Neural cell (in vitro differentiated cells): ENCODE data around the gene SLC35G6. TPM values are rescaled to one million over a fixed set of nuclear protein-coding genes. Genes with fewer than 3 reads are reported as not detected.

Source experiments
- H2AFZ ChIP-seq: fragments of 200-600, 300-800 bp; sonication (generic), shearing (Covaris generic); 2 replicates; pipeline ENCODE4 v1.6.0; 2014; ENCODE audit warnings: low read depth, mild to moderate bottlenecking, antibody characterized with exemption, low read length, moderate library complexity
- H3F3A ChIP-seq: fragments of 200-600 bp; shearing (Covaris generic); 2 replicates; pipeline ENCODE4 v1.6.1; 2016; ENCODE audit warnings: mild to moderate bottlenecking, moderate library complexity, mixed read lengths, antibody characterized with exemption, low read length; ENCODE audit not compliant: insufficient read depth, poor library complexity, severe bottlenecking
- H3K27ac ChIP-seq: fragments of 200-600, 300-800 bp; sonication (generic), shearing (Covaris generic); 2 replicates; pipeline ENCODE4 v1.5.1; 2014; ENCODE audit warnings: mild to moderate bottlenecking, low read length, moderate library complexity
- H3K27me3 ChIP-seq: fragments of 300-800, 200-600 bp; sonication (generic), shearing (Covaris generic); 2 replicates; pipeline ENCODE4 v1.6.0; 2014; ENCODE audit warnings: mild to moderate bottlenecking, low read depth, low read length, moderate library complexity; ENCODE audit not compliant: insufficient read depth
- H3K36me3 ChIP-seq: fragments of 300-800, 200-600 bp; sonication (generic), shearing (Covaris generic); 2 replicates; pipeline ENCODE4 v1.5.1; 2014; ENCODE audit warnings: mild to moderate bottlenecking, antibody characterized with exemption, low read length, moderate library complexity; ENCODE audit not compliant: insufficient read depth
- H3K4me2 ChIP-seq: fragments of 300-800, 200-600 bp; sonication (generic), shearing (Covaris generic); 2 replicates; pipeline ENCODE4 v1.6.0; 2014; ENCODE audit warnings: mild to moderate bottlenecking, low read length
- H3K4me3 ChIP-seq: fragments of 300-800, 200-600 bp; sonication (generic), shearing (Covaris generic); 2 replicates; pipeline ENCODE4 v1.5.1; 2014; ENCODE audit warnings: mild to moderate bottlenecking, low read length, moderate library complexity
- H3K79me2 ChIP-seq: fragments of 200-600 bp; shearing (Covaris generic); replicated peaks from 2 replicates; pipeline ENCODE4 v1.6.0; 2014; ENCODE audit warnings: mild to moderate bottlenecking, low read length, moderate library complexity; ENCODE audit not compliant: insufficient read depth
- H3K9ac ChIP-seq: fragments of 300-800, 200-600 bp; sonication (generic), shearing (Covaris generic); 2 replicates; pipeline ENCODE4 v1.6.1; 2016; ENCODE audit warnings: mild to moderate bottlenecking, low read length, mixed read lengths
- H3K9me2 ChIP-seq: fragments of 200-600 bp; shearing (Covaris generic); 2 replicates; pipeline ENCODE4 v1.6.1; 2016; ENCODE audit warnings: mild to moderate bottlenecking, low read length, mixed read lengths; ENCODE audit not compliant: insufficient read depth
- H3K9me3 ChIP-seq: fragments of 200-600, 300-800 bp; sonication (generic), shearing (Covaris generic); 2 replicates; pipeline ENCODE4 v1.6.1; 2016; ENCODE audit warnings: mild to moderate bottlenecking, mixed run types, low read length, moderate library complexity, mixed read lengths
- H4K20me1 ChIP-seq: fragments of 200-600 bp; shearing (Covaris generic); 2 replicates; pipeline ENCODE4 v1.6.1; 2016; ENCODE audit warnings: mild to moderate bottlenecking, mixed run types; ENCODE audit not compliant: insufficient read depth
- EP300 ChIP-seq: fragments of 450-650 bp; conservative IDR thresholded peaks from 2 replicates; pipeline ENCODE4 v1.6.1; 2014; ENCODE audit warnings: antibody characterized with exemption, mild to moderate bottlenecking, moderate library complexity; ENCODE audit not compliant: poor library complexity, severe bottlenecking
- EZH2 ChIP-seq: fragments of 200-600, 300-800 bp; shearing (Covaris generic), sonication (generic); IDR thresholded peaks from 2 replicates; pipeline ENCODE4 v1.6.1; 2014; ENCODE audit warnings: antibody characterized with exemption, low read length, borderline replicate concordance, mild to moderate bottlenecking; ENCODE audit not compliant: insufficient read depth, poor library complexity, severe bottlenecking
- MXI1 ChIP-seq: fragments of 450-650 bp; conservative IDR thresholded peaks from 2 replicates; pipeline ENCODE4 v1.6.1; 2014; ENCODE audit warnings: antibody characterized with exemption, mild to moderate bottlenecking; ENCODE audit not compliant: poor library complexity, severe bottlenecking
- POLR2AphosphoS5 ChIP-seq: IDR thresholded peaks from 2 replicates; pipeline ENCODE4 v1.6.1; 2012
- RAD21 ChIP-seq: fragments of 450-650 bp; conservative IDR thresholded peaks from 2 replicates; pipeline ENCODE4 v1.6.1; 2014; ENCODE audit warnings: antibody characterized with exemption, mild to moderate bottlenecking, moderate library complexity
- SMC3 ChIP-seq: fragments of 450-650 bp; conservative IDR thresholded peaks from 2 replicates; pipeline ENCODE4 v1.6.1; 2014; ENCODE audit warnings: antibody characterized with exemption, mild to moderate bottlenecking, moderate library complexity; ENCODE audit not compliant: poor library complexity
- TAF1 ChIP-seq: IDR thresholded peaks from 2 replicates; pipeline ENCODE4 v1.6.1; 2012; ENCODE audit warnings: low read depth
- polyA plus RNA-seq: library from polyadenylated mRNA; depleted of rRNA; stranded (reverse); fragments of >200 nt; gene quantifications from 2 replicates; pipeline ENCODE4 v1.2.3, GENCODE V29; 2014
- TF ChIP-seq, protein P1 (sequence below): fragments of 450-650 bp; IDR thresholded peaks from 2 replicates; pipeline ENCODE4 v1.5.1; 2014; ENCODE audit warnings: antibody characterized with exemption, mild to moderate bottlenecking, moderate library complexity; ENCODE audit not compliant: poor library complexity, severe bottlenecking
- TF ChIP-seq, protein P2 (sequence below): IDR thresholded peaks from 2 replicates; pipeline ENCODE4 v1.6.1; 2012; ENCODE audit warnings: borderline replicate concordance

The SLC35G6 gene
- polyA plus RNA-seq, 1 donor from 2014 or later: not detected

DNA sequence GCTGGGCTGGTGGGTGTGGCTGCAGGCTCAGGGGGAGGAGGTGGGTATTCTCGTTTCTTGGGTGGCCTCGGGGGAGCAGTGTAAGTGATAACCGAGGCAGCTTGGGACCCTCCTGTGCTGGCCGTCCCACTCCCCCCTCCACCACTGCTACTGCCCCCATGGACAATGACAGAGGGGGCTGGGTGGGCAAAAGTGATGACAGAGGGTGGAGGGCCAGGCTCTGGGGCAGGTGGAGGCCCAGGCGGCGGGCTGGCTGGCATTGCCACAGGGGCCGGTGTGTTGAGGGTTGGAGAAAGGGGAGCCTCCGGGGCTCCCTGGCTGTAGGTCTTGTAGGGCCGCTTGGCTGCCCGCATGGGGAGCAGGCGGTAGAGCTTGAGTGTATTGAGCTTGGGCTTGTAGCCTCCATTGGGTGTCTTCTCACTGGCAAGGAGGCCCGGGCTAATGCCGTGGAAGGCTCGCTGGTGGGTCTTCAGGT is 17.8 kb upstream of the SLC35G6 start:
- Histone ChIP-seq H3K27ac (no peak overlapping the region), H3K36me3 (no peaks in the 10 kb centered on the region), H3K4me2 (no peak overlapping the region), H3K79me2 (no peaks in the 10 kb centered on the region), H3K9ac (no peak overlapping the region), H3K27me3 (no peaks in the 10 kb centered on the region), H2AFZ (no peak overlapping the region), H4K20me1 (no peaks in the 10 kb centered on the region), H3K9me2 (no peaks in the 10 kb centered on the region), H3F3A (no peaks in the 10 kb centered on the region), H3K9me3 (no peaks in the 10 kb centered on the region), H3K4me3 (no peak overlapping the region)
- TF ChIP-seq RAD21: no peak
- TF ChIP-seq TAF1: no peak
- TF ChIP-seq MXI1: no peak
- no peak for TF ChIP-seq POLR2AphosphoS5
- TF ChIP-seq SMC3: no peak
- TF ChIP-seq EP300: no peak

DNA sequence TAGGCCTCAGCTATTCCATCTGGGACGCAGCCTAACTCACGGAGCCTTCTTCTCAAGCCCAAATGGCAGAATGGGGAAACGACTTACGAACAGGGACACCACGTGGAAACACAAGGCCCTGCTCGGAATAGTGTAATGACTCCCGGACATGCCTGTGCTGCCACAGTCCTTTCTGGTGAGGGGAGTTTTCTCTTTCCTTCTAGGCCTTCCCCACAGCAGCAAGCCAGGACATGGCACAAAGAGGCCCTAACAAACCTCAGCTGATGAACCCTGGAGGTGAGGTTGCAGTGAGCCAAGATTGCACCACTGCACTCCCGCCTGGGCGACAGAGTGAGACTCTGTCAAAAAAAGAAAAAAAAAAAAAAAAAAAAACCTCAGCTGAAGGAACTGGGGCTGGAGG is 17.2 kb upstream of the SLC35G6 start:
- Histone ChIP-seq H3K4me3 (no peak overlapping the region), H3K9ac (no peak overlapping the region), H3K4me2 (no peak overlapping the region), H4K20me1 (no peaks in the 10 kb centered on the region), H3K27me3 (no peaks in the 10 kb centered on the region), H3K9me2 (no peaks in the 10 kb centered on the region), H3K9me3 (no peaks in the 10 kb centered on the region), H3K27ac (no peak overlapping the region), H3F3A (no peaks in the 10 kb centered on the region), H3K36me3 (no peaks in the 10 kb centered on the region), H2AFZ (no peak overlapping the region), H3K79me2 (no peaks in the 10 kb centered on the region)
- TF ChIP-seq SMC3: no peak
- no peak for TF ChIP-seq EZH2
- no peak for TF ChIP-seq MXI1
- no peak for TF ChIP-seq RAD21

DNA sequence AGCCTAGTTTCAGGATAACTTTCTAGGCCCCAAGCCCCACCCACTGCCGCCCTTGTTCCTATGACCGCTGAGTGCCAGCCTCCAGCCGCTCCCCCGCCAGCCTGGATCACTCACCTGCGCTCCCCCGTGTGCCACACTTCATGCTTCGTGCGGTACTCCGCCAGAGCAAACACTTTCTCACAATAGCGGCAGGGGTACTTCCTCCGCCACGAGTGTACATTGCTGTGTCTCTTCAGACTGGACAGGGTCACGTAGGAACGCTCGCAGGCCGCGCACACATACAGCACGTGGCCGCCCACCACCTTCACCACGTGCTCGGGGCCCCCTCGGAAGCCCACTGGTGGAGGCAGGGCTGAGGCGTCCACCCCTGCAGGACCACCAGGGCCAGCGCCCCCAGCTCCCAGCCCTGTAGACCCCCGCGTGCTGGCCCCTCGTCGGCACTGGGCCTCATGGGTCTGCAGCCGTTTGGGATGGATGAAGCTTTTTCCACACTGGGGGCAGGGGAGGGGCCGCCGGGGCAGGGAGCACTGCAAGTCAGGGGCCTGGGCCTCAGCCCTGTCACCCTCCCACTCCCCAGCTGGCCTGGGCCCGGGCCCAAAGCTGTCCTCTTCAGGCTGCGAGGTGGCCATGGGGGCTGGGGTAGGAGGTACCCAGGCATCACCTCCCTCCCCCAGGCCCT is 15.5 kb upstream of the SLC35G6 start:
- H3K4me2 ChIP-seq: no peak overlapping the region
- no peaks in the 10 kb centered on the region for H3K27me3 ChIP-seq
- H3K4me3 ChIP-seq: no peak overlapping the region
- peaks cover 1% of the 10 kb centered on the region for H3K79me2 ChIP-seq
- H3K36me3 ChIP-seq: no peaks in the 10 kb centered on the region
- H3K9ac ChIP-seq: no peak overlapping the region
- TF ChIP-seq MXI1 (no peak), EP300 (no peak), RAD21 (no peak), EZH2 (no peak), SMC3 (no peak), POLR2AphosphoS5 (no peak), TAF1 (no peak)
- TF ChIP-seq, protein P1, sequence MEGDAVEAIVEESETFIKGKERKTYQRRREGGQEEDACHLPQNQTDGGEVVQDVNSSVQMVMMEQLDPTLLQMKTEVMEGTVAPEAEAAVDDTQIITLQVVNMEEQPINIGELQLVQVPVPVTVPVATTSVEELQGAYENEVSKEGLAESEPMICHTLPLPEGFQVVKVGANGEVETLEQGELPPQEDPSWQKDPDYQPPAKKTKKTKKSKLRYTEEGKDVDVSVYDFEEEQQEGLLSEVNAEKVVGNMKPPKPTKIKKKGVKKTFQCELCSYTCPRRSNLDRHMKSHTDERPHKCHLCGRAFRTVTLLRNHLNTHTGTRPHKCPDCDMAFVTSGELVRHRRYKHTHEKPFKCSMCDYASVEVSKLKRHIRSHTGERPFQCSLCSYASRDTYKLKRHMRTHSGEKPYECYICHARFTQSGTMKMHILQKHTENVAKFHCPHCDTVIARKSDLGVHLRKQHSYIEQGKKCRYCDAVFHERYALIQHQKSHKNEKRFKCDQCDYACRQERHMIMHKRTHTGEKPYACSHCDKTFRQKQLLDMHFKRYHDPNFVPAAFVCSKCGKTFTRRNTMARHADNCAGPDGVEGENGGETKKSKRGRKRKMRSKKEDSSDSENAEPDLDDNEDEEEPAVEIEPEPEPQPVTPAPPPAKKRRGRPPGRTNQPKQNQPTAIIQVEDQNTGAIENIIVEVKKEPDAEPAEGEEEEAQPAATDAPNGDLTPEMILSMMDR: no peak
- TF ChIP-seq, protein P2, sequence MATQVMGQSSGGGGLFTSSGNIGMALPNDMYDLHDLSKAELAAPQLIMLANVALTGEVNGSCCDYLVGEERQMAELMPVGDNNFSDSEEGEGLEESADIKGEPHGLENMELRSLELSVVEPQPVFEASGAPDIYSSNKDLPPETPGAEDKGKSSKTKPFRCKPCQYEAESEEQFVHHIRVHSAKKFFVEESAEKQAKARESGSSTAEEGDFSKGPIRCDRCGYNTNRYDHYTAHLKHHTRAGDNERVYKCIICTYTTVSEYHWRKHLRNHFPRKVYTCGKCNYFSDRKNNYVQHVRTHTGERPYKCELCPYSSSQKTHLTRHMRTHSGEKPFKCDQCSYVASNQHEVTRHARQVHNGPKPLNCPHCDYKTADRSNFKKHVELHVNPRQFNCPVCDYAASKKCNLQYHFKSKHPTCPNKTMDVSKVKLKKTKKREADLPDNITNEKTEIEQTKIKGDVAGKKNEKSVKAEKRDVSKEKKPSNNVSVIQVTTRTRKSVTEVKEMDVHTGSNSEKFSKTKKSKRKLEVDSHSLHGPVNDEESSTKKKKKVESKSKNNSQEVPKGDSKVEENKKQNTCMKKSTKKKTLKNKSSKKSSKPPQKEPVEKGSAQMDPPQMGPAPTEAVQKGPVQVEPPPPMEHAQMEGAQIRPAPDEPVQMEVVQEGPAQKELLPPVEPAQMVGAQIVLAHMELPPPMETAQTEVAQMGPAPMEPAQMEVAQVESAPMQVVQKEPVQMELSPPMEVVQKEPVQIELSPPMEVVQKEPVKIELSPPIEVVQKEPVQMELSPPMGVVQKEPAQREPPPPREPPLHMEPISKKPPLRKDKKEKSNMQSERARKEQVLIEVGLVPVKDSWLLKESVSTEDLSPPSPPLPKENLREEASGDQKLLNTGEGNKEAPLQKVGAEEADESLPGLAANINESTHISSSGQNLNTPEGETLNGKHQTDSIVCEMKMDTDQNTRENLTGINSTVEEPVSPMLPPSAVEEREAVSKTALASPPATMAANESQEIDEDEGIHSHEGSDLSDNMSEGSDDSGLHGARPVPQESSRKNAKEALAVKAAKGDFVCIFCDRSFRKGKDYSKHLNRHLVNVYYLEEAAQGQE: no peak
- H3K27ac ChIP-seq: no peak overlapping the region
- H2AFZ ChIP-seq: no peak overlapping the region
- H3F3A ChIP-seq: no peaks in the 10 kb centered on the region
- no peaks in the 10 kb centered on the region for H4K20me1 ChIP-seq
- no peaks in the 10 kb centered on the region for H3K9me3 ChIP-seq
- H3K9me2 ChIP-seq: no peaks in the 10 kb centered on the region
